ENCODE measurements around the gene AATF.

Gene AATF

DNA sequence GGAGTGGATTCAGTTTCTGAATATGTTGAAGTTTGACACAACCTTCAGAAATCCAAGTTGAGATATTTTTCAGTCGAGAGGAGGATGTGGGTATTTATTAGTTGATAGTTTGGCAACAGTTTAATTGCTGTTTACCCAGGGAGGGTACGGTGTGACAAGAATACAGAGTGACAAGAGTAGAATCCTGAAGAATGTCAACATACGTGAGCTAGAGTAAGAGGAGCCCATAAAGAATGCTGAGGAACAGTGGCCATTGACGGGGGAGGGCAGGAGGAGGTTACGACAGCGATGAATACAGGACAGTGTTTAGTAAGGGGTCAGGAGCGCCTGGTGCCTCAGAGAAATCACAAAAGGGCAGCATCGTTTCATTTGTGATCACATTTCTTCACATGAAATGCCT is 76.5 kb downstream of the AATF start:
- TF ChIP-seq, protein P1, sequence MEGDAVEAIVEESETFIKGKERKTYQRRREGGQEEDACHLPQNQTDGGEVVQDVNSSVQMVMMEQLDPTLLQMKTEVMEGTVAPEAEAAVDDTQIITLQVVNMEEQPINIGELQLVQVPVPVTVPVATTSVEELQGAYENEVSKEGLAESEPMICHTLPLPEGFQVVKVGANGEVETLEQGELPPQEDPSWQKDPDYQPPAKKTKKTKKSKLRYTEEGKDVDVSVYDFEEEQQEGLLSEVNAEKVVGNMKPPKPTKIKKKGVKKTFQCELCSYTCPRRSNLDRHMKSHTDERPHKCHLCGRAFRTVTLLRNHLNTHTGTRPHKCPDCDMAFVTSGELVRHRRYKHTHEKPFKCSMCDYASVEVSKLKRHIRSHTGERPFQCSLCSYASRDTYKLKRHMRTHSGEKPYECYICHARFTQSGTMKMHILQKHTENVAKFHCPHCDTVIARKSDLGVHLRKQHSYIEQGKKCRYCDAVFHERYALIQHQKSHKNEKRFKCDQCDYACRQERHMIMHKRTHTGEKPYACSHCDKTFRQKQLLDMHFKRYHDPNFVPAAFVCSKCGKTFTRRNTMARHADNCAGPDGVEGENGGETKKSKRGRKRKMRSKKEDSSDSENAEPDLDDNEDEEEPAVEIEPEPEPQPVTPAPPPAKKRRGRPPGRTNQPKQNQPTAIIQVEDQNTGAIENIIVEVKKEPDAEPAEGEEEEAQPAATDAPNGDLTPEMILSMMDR (conservative IDR thresholded peaks at IDR 0.05): no peak
- H3K27ac ChIP-seq: peak overlapping the region; percentile 68

- peak overlapping the region; percentile 68 for H3K27ac ChIP-seq
- TF ChIP-seq, protein P1 (conservative IDR thresholded peaks at IDR 0.05): no peak
Observed at GRCh38 chr17:37025847-37026530, 77.2 kb downstream of the AATF start.

- TF ChIP-seq, protein P1 (conservative IDR thresholded peaks at IDR 0.05): no peak
- no peak overlapping the region for H3K27ac ChIP-seq
Observed at GRCh38 chr17:37026531-37026869, 77.7 kb downstream of the AATF start.

- no peak overlapping the region for H3K27ac ChIP-seq
- TF ChIP-seq, protein P1 (conservative IDR thresholded peaks at IDR 0.05): no peak
Observed at GRCh38 chr17:37028040-37028439, 79.3 kb downstream of the AATF start.

DNA sequence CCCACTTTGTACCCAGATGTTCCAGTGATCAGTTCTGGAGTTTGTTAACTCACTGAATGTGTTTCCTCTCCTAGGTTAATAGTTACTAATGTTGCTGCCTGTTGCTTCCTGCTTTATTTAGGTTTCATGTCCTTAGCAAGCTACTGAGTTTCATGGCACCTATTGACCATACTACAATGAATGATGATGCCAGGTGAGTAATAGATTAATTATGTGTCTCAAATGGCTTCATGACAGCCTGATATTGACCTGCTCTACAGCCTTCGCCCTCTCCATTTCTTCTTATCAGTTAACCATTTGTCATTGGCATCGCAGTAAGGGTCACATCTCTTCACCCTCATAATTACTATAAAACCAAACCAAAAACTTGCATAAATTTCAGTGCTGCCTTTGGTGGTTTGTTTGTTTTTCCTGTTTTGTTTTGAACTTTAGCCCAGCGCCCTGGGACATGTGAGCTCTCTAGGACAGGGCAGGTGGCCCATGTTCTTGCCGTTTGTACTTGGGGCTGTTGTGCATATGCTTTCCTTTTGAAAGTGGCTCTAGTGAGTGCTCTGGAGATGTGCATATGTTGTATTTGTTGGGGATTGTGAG is 82.8 kb downstream of the AATF start:
- no peak overlapping the region for H3K27ac ChIP-seq
- TF ChIP-seq, protein P1 (conservative IDR thresholded peaks at IDR 0.05): no peak

DNA sequence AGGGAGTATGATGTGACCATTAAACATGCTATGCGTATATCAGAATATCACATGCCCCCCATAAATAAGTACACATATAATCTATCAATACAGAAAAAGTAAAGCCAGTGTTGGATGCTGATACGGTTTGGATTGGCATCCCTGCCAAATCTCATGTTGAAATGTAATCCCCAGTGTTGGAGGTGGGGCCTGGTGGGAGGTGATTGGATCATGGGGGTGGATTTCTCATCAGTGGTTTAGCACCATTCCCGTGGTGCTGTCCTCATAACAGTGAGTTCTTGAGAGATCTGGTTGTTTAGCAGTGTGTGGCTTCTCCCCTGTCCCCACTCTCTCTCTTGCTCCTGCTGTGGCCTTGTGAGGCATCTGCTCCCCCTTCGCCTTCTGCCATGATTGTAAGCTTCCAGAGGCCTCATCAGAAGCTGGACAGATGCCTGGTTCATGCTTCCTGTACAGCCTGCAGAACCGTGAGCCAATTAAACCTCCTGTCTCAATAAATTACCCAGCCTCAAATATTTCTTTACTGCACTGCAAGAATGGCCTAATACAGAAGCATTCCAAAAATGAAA is 88.9 kb downstream of the AATF start:
- TF ChIP-seq, protein P1 (conservative IDR thresholded peaks at IDR 0.05): no peak
- peak overlapping the region; percentile 67 for H3K27ac ChIP-seq

DNA sequence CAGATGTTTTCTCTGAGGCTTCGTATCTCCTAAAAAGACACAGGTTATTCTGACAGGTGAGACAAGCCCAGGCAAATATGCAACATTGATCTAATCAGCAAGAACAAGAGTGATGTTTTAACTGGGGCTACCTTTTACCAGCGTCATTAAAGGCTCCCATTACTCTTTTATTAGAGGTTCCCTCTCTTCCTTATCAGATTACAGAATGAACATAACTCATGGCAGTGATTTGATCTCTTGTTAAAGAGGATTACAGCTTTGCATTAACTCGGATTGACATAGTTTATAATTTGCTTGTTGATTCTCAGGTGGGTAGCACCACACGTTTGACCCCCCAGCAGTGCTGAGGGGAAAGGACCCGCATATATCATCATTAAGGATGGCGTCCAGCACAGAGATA is 90.5 kb downstream of the AATF start:
- TF ChIP-seq, protein P1 (conservative IDR thresholded peaks at IDR 0.05): no peak
- peak overlapping the region; percentile 67 for H3K27ac ChIP-seq
